C1 segment of cervical spinal cord (tissue), 14 donors: Measurements from ENCODE around the gene SYNPO2.

ENCODE experiments used
- DNase-seq, 14 donors: peaks; one replicate each; lab custom pipeline; 2025; lab: John Stamatoyannopoulos, UW

Gene SYNPO2

GRCh38 chr4:118881512-118882146, 7.0 kb upstream of the SYNPO2 start:
- no peak for DNase-seq

- no peak for DNase-seq
Observed at GRCh38 chr4:118883861-118884260, 4.8 kb upstream of the SYNPO2 start.

GRCh38 chr4:118884716-118885115, 3.9 kb upstream of the SYNPO2 start:
- DNase-seq = no peak

GRCh38 chr4:118889312-118889691, 648 bp downstream of the SYNPO2 start:
- DNase-seq = no peak

- DNase-seq = no peak
Observed at GRCh38 chr4:118894034-118894433, 5.4 kb downstream of the SYNPO2 start.

GRCh38 chr4:118898221-118898620, 9.6 kb downstream of the SYNPO2 start:
- no peak for DNase-seq

- DNase-seq = peak in 2 of 14 donors; percentile 10 to 14
Observed at GRCh38 chr4:118898684-118899138, 10.1 kb downstream of the SYNPO2 start.

- no peak for DNase-seq
Observed at GRCh38 chr4:118904418-118904817, 15.8 kb downstream of the SYNPO2 start.

GRCh38 chr4:118904935-118905334, 16.3 kb downstream of the SYNPO2 start:
- no peak for DNase-seq

- no peak for DNase-seq
Observed at GRCh38 chr4:118905566-118905965, 16.9 kb downstream of the SYNPO2 start.

GRCh38 chr4:118909173-118909956, 20.7 kb downstream of the SYNPO2 start:
- DNase-seq = no peak

- no peak for DNase-seq
Observed at GRCh38 chr4:118910221-118910620, 21.6 kb downstream of the SYNPO2 start.

- no peak for DNase-seq
Observed at GRCh38 chr4:118911238-118911703, 22.6 kb downstream of the SYNPO2 start.

- no peak for DNase-seq
Observed at GRCh38 chr4:118915468-118915867, 26.8 kb downstream of the SYNPO2 start.

- no peak for DNase-seq
Observed at GRCh38 chr4:118916691-118917289, 28.1 kb downstream of the SYNPO2 start.

- no peak for DNase-seq
Observed at GRCh38 chr4:118917582-118917981, 28.9 kb downstream of the SYNPO2 start.

- DNase-seq = no peak
Observed at GRCh38 chr4:118918388-118918787, 29.7 kb downstream of the SYNPO2 start.

GRCh38 chr4:118920247-118920646, 31.6 kb downstream of the SYNPO2 start:
- no peak for DNase-seq

- DNase-seq = no peak
Observed at GRCh38 chr4:118921786-118922185, 33.1 kb downstream of the SYNPO2 start.

- DNase-seq = no peak
Observed at GRCh38 chr4:118923891-118924290, 35.2 kb downstream of the SYNPO2 start.

GRCh38 chr4:118927974-118928373, 39.3 kb downstream of the SYNPO2 start:
- DNase-seq = peak in 2 of 14 donors; percentile 19 to 21

GRCh38 chr4:118930255-118930654, 41.6 kb downstream of the SYNPO2 start:
- no peak for DNase-seq

GRCh38 chr4:118931786-118932185, 43.1 kb downstream of the SYNPO2 start:
- DNase-seq = no peak
